ENCODE results near the gene GRIA2. TPM values are rescaled to one million over a fixed set of nuclear protein-coding genes. Genes with fewer than 3 reads are reported as not detected.

GRIA2 gene
- total and polyA plus RNA-seq, 2 donors (not counting 3 experiments of a cell fraction or from before 2014, with no cell fraction given) = not detected

DNA sequence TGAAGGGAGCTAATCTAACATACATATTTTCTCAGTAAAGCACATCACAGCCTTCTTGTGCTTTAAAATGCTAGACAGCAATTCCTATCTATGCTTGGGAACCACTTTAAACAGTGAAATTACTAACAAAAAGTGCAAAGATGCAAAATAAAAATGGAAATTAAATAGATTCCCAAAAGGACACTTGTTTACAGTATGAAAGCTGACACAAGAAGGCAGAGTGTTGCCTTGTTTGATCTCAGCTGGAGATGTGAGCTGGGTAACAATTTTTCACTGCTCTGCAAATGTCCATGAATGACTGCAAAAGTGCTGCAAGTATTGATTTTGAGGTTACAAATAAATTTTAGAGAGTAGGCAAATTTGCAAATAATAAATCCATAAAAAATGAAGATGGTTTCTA, 22.3 kb downstream of the GRIA2 start:
- no peak overlapping the region for H2AFZ ChIP-seq (ENCODE audit: low read depth, low read length)
- FAIRE-seq = no peak

More for the DNA sequence above, 22.3 kb downstream of the GRIA2 start:
- H3K79me2 ChIP-seq (ENCODE audit: control insufficient read depth, insufficient read depth, low read length) = no peaks in the 10 kb centered on the region
- DNase-seq (ENCODE audit: low read depth, low spot score) = no peak
- H3K27me3 ChIP-seq (ENCODE audit: control insufficient read depth in 2 of 2, insufficient read depth in 2 of 2, low read length in 2 of 2) = no peaks in the 10 kb centered on the region
- dilution Hi-C loops (cut with MboI; ENCODE audit: extremely low pct_ligation_motif_present, low sequenced_read_pairs) = no loop called here
- no TSS peak for BruUV-seq (replicated peaks)
- no peaks in the 10 kb centered on the region for H4K20me1 ChIP-seq (replicated peaks; ENCODE audit: control insufficient read depth, extremely low read depth, insufficient read depth, low read length)
- no peak overlapping the region for H3K9ac ChIP-seq (replicated peaks; ENCODE audit: extremely low read depth, insufficient read depth, low read length)
- no peaks in the 10 kb centered on the region for H3K36me3 ChIP-seq (ENCODE audit: control insufficient read depth in 2 of 2, extremely low read depth in 1 of 2, insufficient read depth in 2 of 2, low read length in 2 of 2)
- TF ChIP-seq FOS (IDR thresholded peaks at IDR 0.05; ENCODE audit: borderline replicate concordance, insufficient read depth, low read length) (no peak), JUN (IDR thresholded peaks at IDR 0.05; ENCODE audit: borderline replicate concordance, insufficient read depth, insufficient read length, low read depth) (no peak), MYC (IDR thresholded peaks at IDR 0.05; ENCODE audit: low read depth, low read length) (no peak), POLR2A (IDR thresholded peaks at IDR 0.05; ENCODE audit: low read depth, low read length) (no peak), POLR2AphosphoS5 (IDR thresholded peaks at IDR 0.05; ENCODE audit: insufficient read depth, low read depth, low read length) (no peak), EZH2 (IDR thresholded peaks at IDR 0.05; ENCODE audit: borderline replicate concordance, low read depth, low read length, severe bottlenecking) (no peak), GATA2 (IDR thresholded peaks at IDR 0.05; ENCODE audit: insufficient read depth, insufficient read length, low read depth, low read length) (no peak)
- TF ChIP-seq, protein P1, sequence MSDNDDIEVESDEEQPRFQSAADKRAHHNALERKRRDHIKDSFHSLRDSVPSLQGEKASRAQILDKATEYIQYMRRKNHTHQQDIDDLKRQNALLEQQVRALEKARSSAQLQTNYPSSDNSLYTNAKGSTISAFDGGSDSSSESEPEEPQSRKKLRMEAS (IDR thresholded peaks at IDR 0.05; ENCODE audit: insufficient read depth, insufficient read length) = no peak
- TF ChIP-seq, protein P2, sequence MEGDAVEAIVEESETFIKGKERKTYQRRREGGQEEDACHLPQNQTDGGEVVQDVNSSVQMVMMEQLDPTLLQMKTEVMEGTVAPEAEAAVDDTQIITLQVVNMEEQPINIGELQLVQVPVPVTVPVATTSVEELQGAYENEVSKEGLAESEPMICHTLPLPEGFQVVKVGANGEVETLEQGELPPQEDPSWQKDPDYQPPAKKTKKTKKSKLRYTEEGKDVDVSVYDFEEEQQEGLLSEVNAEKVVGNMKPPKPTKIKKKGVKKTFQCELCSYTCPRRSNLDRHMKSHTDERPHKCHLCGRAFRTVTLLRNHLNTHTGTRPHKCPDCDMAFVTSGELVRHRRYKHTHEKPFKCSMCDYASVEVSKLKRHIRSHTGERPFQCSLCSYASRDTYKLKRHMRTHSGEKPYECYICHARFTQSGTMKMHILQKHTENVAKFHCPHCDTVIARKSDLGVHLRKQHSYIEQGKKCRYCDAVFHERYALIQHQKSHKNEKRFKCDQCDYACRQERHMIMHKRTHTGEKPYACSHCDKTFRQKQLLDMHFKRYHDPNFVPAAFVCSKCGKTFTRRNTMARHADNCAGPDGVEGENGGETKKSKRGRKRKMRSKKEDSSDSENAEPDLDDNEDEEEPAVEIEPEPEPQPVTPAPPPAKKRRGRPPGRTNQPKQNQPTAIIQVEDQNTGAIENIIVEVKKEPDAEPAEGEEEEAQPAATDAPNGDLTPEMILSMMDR (IDR thresholded peaks at IDR 0.05; ENCODE audit: extremely low read depth in 1 of 2, insufficient read depth in 1 of 2, low read depth in 1 of 2, low read length in 2 of 2) = no peak
- H3K4me2 ChIP-seq (ENCODE audit: insufficient read depth, low read length) = no peak overlapping the region
- H3K27ac ChIP-seq (ENCODE audit: insufficient read depth, low read depth, low read length) = no peak overlapping the region
- ChIA-PET POLR2A (no interaction called here), CTCF (interaction anchor here (3.0 kb wide), 1 partner anchor 10 kb away, joined by 15 read pairs; no protein-coding TSS in a partner anchor)
- no peaks in the 10 kb centered on the region for H3K9me1 ChIP-seq (replicated peaks; ENCODE audit: control insufficient read depth, extremely low read depth, insufficient read depth, low read length)
- intact Hi-C loops (cut with micrococcal nuclease) = no loop called here
- H3K4me3 ChIP-seq (replicated peaks in 1 of 3; ENCODE audit: insufficient read depth in 1 of 3, low read depth in 1 of 3, low read length in 3 of 3) = no peak overlapping the region
- no peaks in the 10 kb centered on the region for H3K4me1 ChIP-seq (ENCODE audit: control insufficient read depth, extremely low read depth, insufficient read depth, low read length)
- H3K9me3 ChIP-seq (replicated peaks; ENCODE audit: control insufficient read depth, insufficient read depth, low read length) = no peaks in the 10 kb centered on the region
